HEK293T (cell line): ENCODE results near the gene SNN.

ENCODE experiments used
- ARNT ChIP-seq: fragments of 450-650 bp; IDR thresholded peaks from 2 replicates; pipeline ENCODE4 v1.6.1; 2017; ENCODE audit warnings: mild to moderate bottlenecking
- FOXM1 ChIP-seq: fragments of 450-650 bp; IDR thresholded peaks from 2 replicates; pipeline ENCODE4 v1.6.1; 2017; ENCODE audit warnings: mild to moderate bottlenecking, borderline replicate concordance
- L3MBTL2 ChIP-seq: fragments of 450-650 bp; conservative IDR thresholded peaks from 2 replicates; pipeline ENCODE4 v1.6.1; 2016; ENCODE audit warnings: mild to moderate bottlenecking
- SP1 ChIP-seq: fragments of 450-650 bp; IDR thresholded peaks from 2 replicates; pipeline ENCODE4 v1.6.1; 2017
- ZNF384 ChIP-seq: fragments of 450-650 bp; IDR thresholded peaks from 2 replicates; pipeline ENCODE4 v1.6.1; 2016

- TF ChIP-seq SP1 (no peak), ZNF384 (no peak), FOXM1 (no peak), L3MBTL2 (no peak), ARNT (no peak)
Measured at GRCh38 chr16:11675561-11676511, 7.6 kb downstream of the SNN start.
